B cell (primary cell): Measurements from ENCODE around the gene SAP30L. TPM values are rescaled to one million over a fixed set of nuclear protein-coding genes. Genes with fewer than 3 reads are reported as not detected.

Source experiments
- ATAC-seq: fragments of 200-7000 bp; cut with Tn5 transposase; one replicate; pipeline ENCODE4 v1.10.0; 2021; ENCODE audit warnings: low read depth, mild to moderate bottlenecking, moderate number of reproducible peaks, moderate library complexity
- CTCF ChIA-PET: fragments of 350-600 bp; sonication (Branson Sonifier 250); formaldehyde crosslinking; loops from one replicate; lab custom pipeline; 2021; ENCODE audit warnings: antibody characterized with exemption, inconsistent platforms; lab: Charles Lee
- POLR2A ChIA-PET: fragments of 350-600 bp; sonication (Branson Sonifier 250); formaldehyde crosslinking; loops from one replicate; lab custom pipeline; 2021; ENCODE audit warnings: antibody characterized with exemption; lab: Charles Lee
- DNase-seq: peaks from one replicate; pipeline ENCODE4 v3.0.0; 2013
- H2AFZ ChIP-seq: 2 replicates; pipeline ENCODE4 v1.6.1; 2012; ENCODE audit warnings: mild to moderate bottlenecking, low read depth, low read length; ENCODE audit not compliant: insufficient read depth, poor library complexity, severe bottlenecking
- H3K27ac ChIP-seq, 2 donors: 1 replicate in 1 of 2; 2 replicates in 1 of 2; pipeline ENCODE4 v1.5.1; 2012 to 2013; ENCODE audit warnings: low read length in 2 of 2, mild to moderate bottlenecking in 2 of 2, moderate library complexity in 1 of 2
- H3K27me3 ChIP-seq, 4 experiments: fragments of 200-600 bp in 1 of 4; sonication (generic) in 1 of 4; replicated peaks in 1 of 4; 1 replicate in 2 of 4; 2 replicates in 2 of 4; pipeline versions ENCODE4 v1.6.1 to v1.7.0; 2013 to 2016; ENCODE audit warnings: low read length in 3 of 4, mild to moderate bottlenecking in 2 of 4, mixed read lengths in 1 of 4, moderate library complexity in 1 of 4; ENCODE audit not compliant: insufficient read depth in 4 of 4, control insufficient read depth in 3 of 4; ENCODE audit errors: control extremely low read depth in 1 of 4
- H3K36me3 ChIP-seq, 2 experiments: replicated peaks in 1 of 2; 1 replicate in 1 of 2; 2 replicates in 1 of 2; pipeline versions ENCODE4 v1.6.1 to v1.7.1; 2013; ENCODE audit warnings: low read length in 1 of 2; ENCODE audit not compliant: insufficient read depth in 2 of 2, control insufficient read depth in 1 of 2; ENCODE audit errors: control extremely low read depth in 1 of 2, extremely low read depth in 1 of 2
- H3K4me1 ChIP-seq, 2 donors: fragments of 200-600 bp in 1 of 2; sonication (generic) in 1 of 2; 1 replicate in 1 of 2; 2 replicates in 1 of 2; pipeline versions ENCODE4 v1.5.1 to v1.6.1; 2013 to 2017; ENCODE audit warnings: low read length in 2 of 2; ENCODE audit not compliant: control insufficient read depth in 2 of 2, insufficient read depth in 2 of 2
- H3K4me2 ChIP-seq: replicated peaks from 2 replicates; pipeline ENCODE3; 2012; ENCODE audit warnings: mild to moderate bottlenecking, low read depth, low read length; ENCODE audit not compliant: poor library complexity, severe bottlenecking
- H3K4me3 ChIP-seq, 5 experiments: fragments of 200-600 bp in 1 of 5; sonication (generic) in 1 of 5; 1 replicate in 3 of 5; 2 replicates in 2 of 5; pipeline versions ENCODE4 v1.5.1 to v1.7.0; 2011 to 2016; ENCODE audit warnings: low read length in 4 of 5, mild to moderate bottlenecking in 4 of 5, low read depth in 2 of 5, control low read depth in 1 of 5, moderate library complexity in 1 of 5; ENCODE audit not compliant: insufficient read depth in 1 of 5; ENCODE audit errors: control extremely low read depth in 1 of 5, extremely low read depth in 1 of 5
- H3K79me2 ChIP-seq: fragments of 200-600 bp; sonication (generic); one replicate; pipeline ENCODE4 v1.6.0; 2016; ENCODE audit warnings: low read length; ENCODE audit not compliant: control insufficient read depth, insufficient read depth
- H3K9ac ChIP-seq: fragments of 200-600 bp; sonication (generic); 2 replicates; pipeline ENCODE4 v1.6.1; 2017; ENCODE audit warnings: mild to moderate bottlenecking, low read length, moderate library complexity
- H3K9me3 ChIP-seq, 3 donors: one replicate each; pipeline versions ENCODE4 v1.6.1 to v1.7.1; 2013; ENCODE audit warnings: low read length in 2 of 3; ENCODE audit not compliant: control insufficient read depth in 2 of 3, insufficient read depth in 1 of 3; ENCODE audit errors: control extremely low read depth in 1 of 3
- H4K20me1 ChIP-seq: 2 replicates; pipeline ENCODE4 v1.6.0; 2012; ENCODE audit warnings: mild to moderate bottlenecking, low read length; ENCODE audit not compliant: insufficient read depth, control insufficient read depth, poor library complexity, severe bottlenecking
- H3K27ac Mint-ChIP-seq: one replicate; pipeline ENCODE4 v1.8.0; 2021; ENCODE audit warnings: mixed read lengths
- H3K27me3 Mint-ChIP-seq: one replicate; pipeline ENCODE4 v1.8.0; 2021; ENCODE audit warnings: mixed read lengths
- H3K4me1 Mint-ChIP-seq: one replicate; pipeline ENCODE4 v1.8.0; 2021; ENCODE audit warnings: mixed read lengths
- H3K4me3 Mint-ChIP-seq: one replicate; pipeline ENCODE4 v1.8.0; 2021; ENCODE audit warnings: mixed read lengths
- H3K9me3 Mint-ChIP-seq: one replicate; pipeline ENCODE4 v1.8.0; 2022; ENCODE audit warnings: mixed read lengths; ENCODE audit not compliant: insufficient read depth
- CTCF ChIP-seq: fragments of 200-600 bp; IDR thresholded peaks from one replicate; pipeline ENCODE4 v1.8.0; 2022; ENCODE audit warnings: antibody characterized with exemption, mild to moderate bottlenecking
- EZH2 ChIP-seq: IDR thresholded peaks from 2 replicates; pipeline ENCODE4 v1.6.1; 2012; ENCODE audit warnings: borderline replicate concordance, low read depth, mild to moderate bottlenecking, moderate library complexity, low read length; ENCODE audit not compliant: insufficient read depth, poor library complexity, severe bottlenecking
- WGBS: methylation state at CpG from one replicate; pipeline ENCODE4 v1.1.5; 2013; ENCODE audit warnings: missing lambda C conversion rate; ENCODE audit not compliant: insufficient coverage; 5-methylcytosine and 5-hydroxymethylcytosine counted together
- intact Hi-C: fragments of 100-400 bp; cut with micrococcal nuclease; formaldehyde crosslinking; loops from one replicate; pipeline ENCODE4 v1.10.0; 2022
- polyA plus RNA-seq: library from polyadenylated mRNA; depleted of rRNA; stranded (reverse); fragments of >200 nt; gene quantifications from 2 replicates; pipeline ENCODE4 v1.2.3, GENCODE V29; 2012
- total RNA-seq, 2 donors: library from RNA; stranded (reverse); fragments of 120-200 nt in 1 of 2; gene quantifications; 1 replicate in 1 of 2; 2 replicates in 1 of 2; pipeline versions ENCODE4 v1.2.3 to v1.2.4, GENCODE V29; 2013 to 2022

The SAP30L gene
- total and polyA plus RNA-seq, 2 donors (not counting 1 experiment from before 2014, with no cell fraction given), result 34.8 to 41.5 TPM

GRCh38 chr5:154442801-154443200, 3.0 kb upstream of the SAP30L start:
- no peak for ATAC-seq
- H3K4me3 Mint-ChIP-seq, result no peak overlapping the region

More at GRCh38 chr5:154442801-154443200, 3.0 kb upstream of the SAP30L start:
- peaks cover 59% of the 10 kb centered on the region for H3K79me2 ChIP-seq
- CTCF ChIA-PET, result no interaction called here
- Mint-ChIP-seq H3K27me3 (no peaks in the 10 kb centered on the region), H3K4me1 (peaks cover 29% of the 10 kb centered on the region), H3K9me3 (no peaks in the 10 kb centered on the region), H3K27ac (no peak overlapping the region)
- no CpG with 5 or more reads among the region's 1 CpG for WGBS
- H2AFZ ChIP-seq, result no peak overlapping the region
- H4K20me1 ChIP-seq, result peaks cover 9% of the 10 kb centered on the region
- peaks cover 0 to 30% of the 10 kb centered on the region in 2 experiments for H3K36me3 ChIP-seq
- H3K4me3 ChIP-seq, result no peak overlapping the region
- no peaks in the 10 kb centered on the region for H3K27me3 ChIP-seq
- POLR2A ChIA-PET, result no interaction called here
- TF ChIP-seq CTCF (no peak), EZH2 (no peak)
- H3K4me2 ChIP-seq, result no peak overlapping the region
- intact Hi-C loops, result no loop called here
- H3K27ac ChIP-seq, result no peak overlapping the region
- peaks cover 16 to 18% of the 10 kb centered on the region in 2 donors for H3K4me1 ChIP-seq
- H3K9ac ChIP-seq, result no peak overlapping the region
- no peak for DNase-seq
- no peaks in the 10 kb centered on the region for H3K9me3 ChIP-seq
